ENCODE measurements around the gene UFC1.
A peak's percentile ranks its signal among the peaks of the same experiment; 100 is the strongest.
"Not testable (repeated sequence)": the region's sequence is repeated elsewhere in the genome, so short reads cannot be mapped to it uniquely, and the experiment has no call there.

Gene UFC1

GRCh38 chr1:161153682-161154337 is at the start of gene UFC1:
Gene UFC1, plus strand, starts transcription at chr1:161153978. Its CDS starts 20 bp downstream, at chr1:161153998.
- peak; percentile 69 for DNase-seq

- no peak for DNase-seq
Observed at GRCh38 chr1:161106431-161106830, 47.3 kb upstream of the UFC1 start.

GRCh38 chr1:161111117-161111516 is 42.7 kb upstream of the UFC1 start:
- no peak for DNase-seq

GRCh38 chr1:161111527-161111926 is 42.3 kb upstream of the UFC1 start:
- DNase-seq: no peak

GRCh38 chr1:161113915-161114314 is 39.9 kb upstream of the UFC1 start:
- DNase-seq: no peak

- no peak for DNase-seq
Observed at GRCh38 chr1:161114556-161114955, 39.2 kb upstream of the UFC1 start.

- DNase-seq: peak; percentile 28
Observed at GRCh38 chr1:161115132-161115711, 38.6 kb upstream of the UFC1 start.

GRCh38 chr1:161115961-161116360 is 37.8 kb upstream of the UFC1 start:
- DNase-seq: not testable (repeated sequence)

- peak; percentile 77 for DNase-seq
Observed at GRCh38 chr1:161117759-161118581, 35.8 kb upstream of the UFC1 start, which contains the start of the genes NIT1 and PFDN2. Gene NIT1, plus strand, starts transcription at chr1:161118105. Its CDS starts 72 bp downstream, at chr1:161118177. Gene PFDN2, minus strand, starts transcription at chr1:161118037. Its CDS starts 11 bp downstream, at chr1:161118026.

- no peak for DNase-seq
Observed at GRCh38 chr1:161119092-161119903, 34.5 kb upstream of the UFC1 start.

- DNase-seq: no peak
Observed at GRCh38 chr1:161121042-161121650, 32.6 kb upstream of the UFC1 start.

GRCh38 chr1:161121834-161122233 is 31.9 kb upstream of the UFC1 start:
- DNase-seq: no peak

- no peak for DNase-seq
Observed at GRCh38 chr1:161122967-161123366, 30.8 kb upstream of the UFC1 start.

- no peak for DNase-seq
Observed at GRCh38 chr1:161127649-161128048, 26.1 kb upstream of the UFC1 start.

- DNase-seq: no peak
Observed at GRCh38 chr1:161128591-161129420, 25.0 kb upstream of the UFC1 start.

- no peak for DNase-seq
Observed at GRCh38 chr1:161130266-161130665, 23.5 kb upstream of the UFC1 start.

- no peak for DNase-seq
Observed at GRCh38 chr1:161131523-161132409, 22.0 kb upstream of the UFC1 start.

- peak; percentile 78 for DNase-seq
Observed at GRCh38 chr1:161132410-161133219, 21.2 kb upstream of the UFC1 start, which contains the start of gene DEDD. Gene DEDD, minus strand, starts transcription at chr1:161132667. Its CDS starts 8,205 bp downstream, at chr1:161124462.

- no peak for DNase-seq
Observed at GRCh38 chr1:161133220-161133740, 20.5 kb upstream of the UFC1 start.

Data from NK-92 treated with Interleukin-12 subunit alpha and Interleukin-12 subunit beta, amount 100 ng/mL, for 24 hours (cell line).